Activated CD8-positive, alpha-beta memory T cell treated with anti-CD3 and anti-CD28 coated beads, Interleukin-2, amount 50 U/mL, for 48 hours (primary cell): ENCODE data around the gene ARPC2.
"Not testable (repeated sequence)": the region's sequence is repeated elsewhere in the genome, so short reads cannot be mapped to it uniquely, and the experiment has no call there.

Source experiments
- DNase-seq: peaks from one replicate; pipeline ENCODE4 v3.0.0-alpha.2; 2020

ARPC2 gene

DNA sequence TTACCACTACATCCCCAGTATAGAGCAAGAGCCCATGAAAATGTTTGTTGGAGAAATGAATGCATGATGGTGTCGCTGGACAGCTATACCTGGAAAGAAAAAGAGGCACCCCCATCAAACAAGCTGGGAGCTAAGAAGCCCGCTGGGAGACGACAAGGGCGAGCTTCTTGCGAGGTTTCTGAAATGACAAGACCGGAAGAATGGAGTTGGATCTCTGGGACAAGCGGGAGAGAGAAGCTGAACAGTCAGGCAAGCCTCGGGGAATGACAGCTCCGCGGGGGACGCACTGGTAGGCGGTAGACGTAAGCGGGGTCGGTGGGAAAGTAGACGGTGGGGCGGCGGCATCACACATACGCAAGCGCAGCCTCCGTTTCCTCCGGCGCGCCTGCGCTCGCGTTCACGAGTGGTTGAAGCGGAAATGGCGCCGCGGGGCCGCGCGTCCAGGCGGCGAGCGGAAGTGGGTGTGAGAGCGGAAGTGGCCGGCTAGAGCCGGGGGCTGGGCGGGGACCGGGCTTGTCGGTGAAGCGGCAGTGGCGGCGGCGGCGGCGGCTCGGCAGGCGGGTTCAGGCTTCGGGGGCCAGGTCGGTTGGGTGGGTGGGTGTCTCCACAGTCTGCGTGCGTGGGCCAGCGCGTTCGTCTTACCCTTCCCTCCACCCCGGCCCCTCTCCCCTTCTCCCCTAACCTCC is at the start of gene ARPC2:
ARPC2 (plus strand) TSS at position 516 of the 686 bp plus-strand sequence. CDS start 282 bp downstream, outside the sequence.
- peak; percentile 98 for DNase-seq

- no peak for DNase-seq
Observed at GRCh38 chr2:218168016-218168415, 49.0 kb upstream of the ARPC2 start.

DNA sequence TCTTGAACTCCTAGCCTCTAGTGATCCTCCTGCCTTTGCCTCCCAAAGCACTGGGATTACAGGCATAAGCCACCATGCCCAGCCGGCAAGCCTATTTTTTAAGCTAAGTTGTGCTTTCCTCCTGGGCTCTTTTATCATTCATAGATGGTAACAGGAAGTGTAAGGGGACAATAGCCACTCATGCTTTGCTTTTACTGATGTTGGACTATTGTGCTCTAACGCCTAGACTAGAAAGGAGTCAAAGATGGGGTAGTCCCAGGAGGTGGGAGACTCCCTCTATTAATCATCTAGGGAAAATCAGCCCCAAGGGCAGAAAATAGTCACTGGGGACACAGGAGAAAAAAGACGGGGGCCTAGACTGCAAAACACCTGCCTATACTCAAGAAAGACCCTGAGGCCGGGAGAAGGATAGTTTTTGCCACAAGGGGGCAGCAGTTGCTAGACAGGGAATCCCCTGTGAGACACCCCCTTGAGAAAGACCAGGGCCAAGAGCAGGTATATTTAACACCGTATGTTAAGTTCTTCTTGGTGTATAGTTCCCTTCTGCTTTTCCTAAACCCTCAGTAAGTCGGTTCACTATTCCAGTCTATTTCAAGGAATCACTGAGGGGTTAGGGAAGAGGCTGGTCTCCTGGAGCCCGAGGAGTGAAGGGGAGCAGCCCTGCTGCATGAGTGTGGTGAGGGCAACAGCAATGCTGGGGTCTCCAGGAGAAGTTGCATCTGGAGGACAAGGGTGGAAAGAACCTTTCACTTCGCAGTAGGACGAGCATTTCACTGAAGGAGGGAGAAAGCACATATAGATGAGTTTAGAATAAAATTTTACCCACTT is 48.1 kb upstream of the ARPC2 start:
- DNase-seq = peak; percentile 83

DNA sequence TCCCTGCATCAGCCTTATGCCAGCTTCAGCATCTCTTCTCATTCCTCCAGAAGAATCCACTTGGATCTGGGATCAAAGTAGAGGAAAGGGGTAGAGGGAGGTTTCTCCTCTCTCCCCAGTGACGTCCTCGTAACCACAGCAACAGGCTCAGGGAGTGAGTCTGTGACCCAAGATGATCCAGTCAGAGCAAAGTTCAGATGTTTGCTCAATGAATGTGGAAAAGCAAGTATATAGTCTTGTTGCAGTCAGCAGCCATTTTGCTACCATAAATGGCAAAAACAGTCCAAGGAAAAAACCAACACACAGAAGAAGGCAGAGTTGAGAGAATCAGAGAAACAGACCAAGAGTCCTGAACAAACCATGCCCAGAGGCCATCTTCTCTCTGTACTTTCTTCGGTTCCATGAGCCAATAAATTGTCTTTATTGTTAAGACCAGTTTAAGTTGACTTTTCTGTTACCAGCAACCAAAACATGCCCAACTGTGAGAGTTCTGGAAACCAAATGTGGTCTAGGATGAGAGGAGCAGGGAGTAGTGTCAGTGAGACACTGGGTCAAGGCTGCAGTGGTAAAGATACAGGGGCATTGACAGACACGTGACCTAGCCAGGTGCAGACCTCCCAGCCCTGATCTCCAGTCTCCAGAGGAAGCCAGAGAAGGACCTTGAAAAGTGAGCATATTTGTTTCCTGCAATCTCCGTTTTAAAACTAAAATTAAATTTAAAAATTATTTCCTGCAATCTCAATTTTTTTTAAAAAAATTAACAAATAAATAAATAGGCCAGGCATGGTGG is 47.0 kb upstream of the ARPC2 start:
- no peak for DNase-seq

GRCh38 chr2:218171744-218172143 is 45.2 kb upstream of the ARPC2 start:
- not testable (repeated sequence) for DNase-seq

GRCh38 chr2:218172845-218173244 is 44.1 kb upstream of the ARPC2 start:
- DNase-seq = no peak

DNA sequence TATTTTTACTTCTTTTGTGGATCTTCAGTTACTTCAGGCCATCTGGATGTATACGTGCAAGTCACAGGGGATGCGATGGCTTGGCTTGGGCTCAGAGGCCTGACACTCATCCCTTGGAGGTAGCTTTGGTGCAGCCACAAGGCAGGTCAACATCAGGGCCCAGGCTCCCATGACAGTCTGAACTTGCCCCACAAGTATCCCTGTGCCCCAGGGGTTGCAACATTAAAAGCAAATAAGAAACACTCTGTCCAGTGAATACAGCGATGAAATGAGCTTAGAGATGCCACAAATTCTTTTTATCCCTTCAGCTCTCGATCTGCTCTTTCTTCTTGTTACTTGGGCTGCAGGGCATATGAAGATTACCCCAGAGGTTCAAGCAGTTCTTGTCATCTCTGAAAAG is 37.2 kb upstream of the ARPC2 start:
- DNase-seq = no peak

GRCh38 chr2:218180467-218181114 is 36.4 kb upstream of the ARPC2 start:
- no peak for DNase-seq

GRCh38 chr2:218184331-218184730 is 32.7 kb upstream of the ARPC2 start:
- no peak for DNase-seq

DNA sequence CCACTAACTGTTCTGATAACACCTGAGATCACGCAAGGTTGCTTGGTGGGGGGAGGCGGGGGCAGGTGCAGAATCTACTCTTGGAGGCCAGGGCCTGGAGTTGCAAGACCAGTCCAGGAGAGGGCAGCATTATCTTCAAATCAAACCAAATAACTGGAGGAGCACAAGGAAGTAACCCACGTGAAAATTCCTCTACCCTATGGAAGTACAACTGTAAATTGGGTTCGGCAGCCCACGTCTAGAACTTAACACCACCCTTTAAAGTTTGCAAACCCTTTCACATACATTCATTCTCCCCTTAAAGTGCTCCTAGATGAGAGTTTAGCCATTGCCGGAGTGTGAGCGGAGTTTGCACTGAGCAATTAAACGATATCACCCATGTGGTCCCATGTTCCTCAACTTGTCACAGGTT is 30.6 kb upstream of the ARPC2 start:
- DNase-seq = peak; percentile 74

DNA sequence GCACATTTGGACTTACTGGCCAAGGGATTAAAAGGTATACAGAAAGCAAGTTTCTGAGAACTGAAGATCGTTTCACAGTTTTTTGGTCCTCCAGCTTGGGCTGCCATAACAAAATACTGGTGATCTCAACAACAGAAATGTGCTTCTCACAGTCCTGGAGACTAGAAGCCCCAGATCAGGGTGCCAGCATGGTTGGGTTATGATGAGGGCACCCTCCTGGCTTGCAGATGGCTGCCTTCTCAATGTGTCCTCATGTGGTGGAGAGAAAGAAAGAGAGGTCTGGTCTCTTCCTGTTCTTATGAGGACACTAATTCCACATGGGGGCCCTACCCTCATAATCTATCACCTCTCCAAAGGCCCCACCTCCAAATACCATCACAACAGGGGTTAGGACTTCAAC is 30.1 kb upstream of the ARPC2 start:
- DNase-seq = no peak

DNA sequence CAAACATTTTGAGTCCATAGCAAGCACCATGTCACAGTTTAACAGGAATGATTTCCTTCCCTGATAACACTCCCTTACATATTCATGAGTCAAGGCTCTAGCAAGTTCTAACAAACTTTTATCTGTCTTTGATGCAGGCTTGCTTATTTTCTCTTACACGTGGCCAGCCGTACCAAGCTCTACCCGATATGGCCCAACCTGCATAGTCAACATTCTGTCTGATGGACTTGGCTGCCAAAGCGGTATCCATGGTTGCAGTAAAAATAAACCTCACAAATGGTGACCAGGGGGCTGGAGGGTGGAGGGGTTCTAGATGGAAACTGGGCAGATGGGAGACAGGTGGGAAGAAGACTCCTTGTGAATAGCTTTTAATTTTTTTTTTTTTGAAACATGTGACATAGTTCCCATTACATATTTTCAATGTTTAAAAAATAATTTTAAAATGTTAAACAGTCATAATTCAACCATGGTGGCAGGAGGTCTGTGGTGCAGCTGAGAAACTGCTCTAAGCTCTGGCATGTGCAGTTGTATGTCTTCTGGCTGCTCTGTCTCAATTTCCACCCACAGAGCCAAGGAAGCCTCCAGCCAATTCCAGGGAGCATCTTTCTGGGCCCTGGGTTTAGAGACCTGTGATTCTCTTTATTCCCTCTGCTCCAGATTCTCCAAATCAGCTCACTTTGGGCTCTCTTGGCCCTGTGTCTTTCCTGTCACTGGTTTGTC is 29.5 kb upstream of the ARPC2 start:
- DNase-seq = no peak

- DNase-seq = no peak
Observed at GRCh38 chr2:218188528-218188927, 28.5 kb upstream of the ARPC2 start.

DNA sequence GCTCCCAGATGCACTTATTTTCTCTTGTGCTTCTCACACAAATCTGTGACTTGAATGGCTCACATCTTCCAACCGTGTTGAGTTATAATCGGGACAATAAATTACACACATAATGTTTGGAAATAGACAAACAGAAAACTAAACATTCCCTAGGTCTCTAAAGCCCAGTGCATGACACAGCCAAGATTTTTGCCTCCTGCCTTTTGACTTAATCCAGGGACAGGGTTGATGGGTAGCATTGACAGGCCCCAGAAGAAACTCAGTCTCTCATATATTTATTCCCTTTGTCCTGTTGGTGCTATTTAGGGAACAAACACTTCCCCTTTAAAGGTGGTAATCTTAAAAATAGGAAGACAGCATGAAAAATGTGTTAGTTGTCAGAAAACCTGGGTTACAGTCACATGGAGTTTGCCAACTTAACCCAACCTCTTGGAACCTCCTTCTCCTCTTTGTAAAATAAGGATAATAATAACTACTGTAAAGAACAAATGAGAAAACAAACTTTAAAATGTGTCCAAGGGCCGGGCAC is 24.0 kb upstream of the ARPC2 start:
- DNase-seq = no peak

- no peak for DNase-seq
Observed at GRCh38 chr2:218193701-218194100, 23.3 kb upstream of the ARPC2 start.

DNA sequence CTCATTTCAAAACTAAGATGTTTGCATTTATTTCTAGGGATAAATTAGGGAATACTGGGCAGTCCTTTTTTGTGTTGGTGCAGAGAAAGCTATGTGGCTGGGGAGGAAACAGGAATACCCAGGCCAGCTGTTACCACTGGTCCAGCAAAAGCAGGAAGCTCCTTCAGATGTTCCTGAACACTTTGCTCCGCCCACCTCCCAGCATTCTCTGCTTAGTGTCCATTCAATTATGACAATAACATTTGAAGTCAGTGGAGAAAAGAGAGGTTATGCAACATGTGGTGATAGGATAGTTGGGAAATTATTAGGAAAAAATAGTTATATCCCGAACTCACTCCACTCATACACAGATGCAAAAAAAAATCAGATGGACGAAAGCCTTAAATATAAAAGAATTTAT is 22.1 kb upstream of the ARPC2 start:
- no peak for DNase-seq

- no peak for DNase-seq
Observed at GRCh38 chr2:218196974-218197373, 20.0 kb upstream of the ARPC2 start.

GRCh38 chr2:218202266-218202665 is 14.7 kb upstream of the ARPC2 start:
- DNase-seq = no peak

DNA sequence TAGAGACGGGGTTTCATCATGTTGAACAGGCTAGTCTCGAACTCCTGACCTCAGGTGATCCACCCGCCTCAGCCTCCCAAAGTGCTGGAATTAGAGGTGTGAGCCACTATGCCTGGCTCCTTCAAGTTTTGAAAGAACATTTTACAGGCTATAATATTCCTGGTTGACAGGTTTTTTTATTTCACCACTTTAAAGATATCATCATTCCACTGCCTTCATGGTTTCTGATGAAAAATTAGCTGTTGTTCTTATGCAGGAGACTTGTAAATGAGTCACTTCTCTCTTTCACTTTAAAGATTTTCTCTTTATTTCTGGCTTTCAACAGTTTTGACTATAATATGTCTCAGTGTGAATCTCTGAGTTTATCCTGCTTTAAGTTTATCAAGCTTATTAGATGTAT is 7.9 kb upstream of the ARPC2 start:
- no peak for DNase-seq

DNA sequence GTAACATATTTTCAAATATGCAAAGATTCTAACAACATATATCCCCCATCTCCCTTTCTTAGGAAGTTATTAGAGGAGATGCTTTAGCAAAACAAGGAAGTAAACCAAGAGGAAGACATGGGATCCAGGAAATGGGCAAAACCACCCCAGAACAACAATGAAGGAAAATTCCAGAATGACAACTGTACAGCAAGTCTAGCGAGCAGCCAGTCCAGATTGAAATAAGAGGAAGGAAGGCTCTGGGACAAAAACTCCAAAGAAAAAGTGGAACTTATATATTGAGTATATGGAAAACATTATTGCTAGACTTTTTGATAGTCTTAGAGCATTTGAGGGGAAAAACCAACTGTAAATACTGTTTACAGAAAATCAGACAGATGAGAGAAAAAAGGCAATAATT is 2.9 kb upstream of the ARPC2 start:
- DNase-seq = no peak

DNA sequence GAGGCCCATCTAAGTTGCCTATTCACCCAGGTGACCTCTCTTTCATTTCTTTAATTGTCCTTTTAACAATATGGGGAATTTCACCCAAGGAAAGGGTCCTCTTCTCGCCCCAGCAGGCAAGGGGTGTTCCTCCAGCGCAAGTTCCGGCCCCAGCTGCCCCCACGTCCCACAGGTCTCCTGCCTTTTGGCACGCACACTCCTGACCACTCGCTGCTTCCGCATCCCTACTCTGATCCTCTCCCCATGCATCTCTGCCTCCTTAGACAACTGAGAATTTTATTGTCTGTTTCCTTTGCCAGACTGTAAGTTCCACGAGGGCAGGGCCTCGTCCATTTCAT is 684 bp upstream of the ARPC2 start:
- no peak for DNase-seq
